ENCODE measurements around the gene REC114. TPM values are rescaled to one million over a fixed set of nuclear protein-coding genes. Genes with fewer than 3 reads are reported as not detected.
"Not testable (repeated sequence)": the region's sequence is repeated elsewhere in the genome, so short reads cannot be mapped to it uniquely, and the experiment has no call there.

Gene REC114
- polyA plus RNA-seq, 1 experiment: not detected

DNA sequence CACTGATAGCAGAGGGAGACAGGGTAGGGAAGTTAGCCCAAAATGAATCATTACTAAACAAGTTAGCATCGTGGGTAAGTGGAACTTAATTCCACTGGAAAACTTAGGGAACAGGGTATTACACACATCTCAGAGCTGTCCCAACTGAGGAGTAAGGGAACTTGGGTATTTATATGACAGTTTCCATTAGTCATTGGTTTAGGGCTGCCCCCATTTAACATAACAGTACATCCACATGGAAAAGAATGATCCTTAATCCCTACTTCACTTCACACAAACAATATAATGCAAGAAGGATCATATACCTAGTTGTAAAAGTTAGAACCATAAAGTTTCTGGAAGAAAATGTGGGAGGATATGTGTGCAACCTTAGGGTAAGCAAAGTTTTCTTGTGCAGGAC is 4.3 kb upstream of the REC114 start:
- Histone ChIP-seq H3K27me3 (ENCODE audit: control insufficient read depth, insufficient read depth, low read length) (peaks cover 8% of the 10 kb centered on the region), H3K4me3 (ENCODE audit: low read depth, low read length) (no peak overlapping the region), H3K9me3 (ENCODE audit: control insufficient read depth, insufficient read depth, low read length) (no peaks in the 10 kb centered on the region), H3K27ac (ENCODE audit: low read depth, low read length) (no peak overlapping the region)
- ChIA-PET CTCF (no interaction called here), POLR2A (no interaction called here)
- no peak for DNase-seq (ENCODE audit: low read depth, low spot score)
- TF ChIP-seq, protein P1, sequence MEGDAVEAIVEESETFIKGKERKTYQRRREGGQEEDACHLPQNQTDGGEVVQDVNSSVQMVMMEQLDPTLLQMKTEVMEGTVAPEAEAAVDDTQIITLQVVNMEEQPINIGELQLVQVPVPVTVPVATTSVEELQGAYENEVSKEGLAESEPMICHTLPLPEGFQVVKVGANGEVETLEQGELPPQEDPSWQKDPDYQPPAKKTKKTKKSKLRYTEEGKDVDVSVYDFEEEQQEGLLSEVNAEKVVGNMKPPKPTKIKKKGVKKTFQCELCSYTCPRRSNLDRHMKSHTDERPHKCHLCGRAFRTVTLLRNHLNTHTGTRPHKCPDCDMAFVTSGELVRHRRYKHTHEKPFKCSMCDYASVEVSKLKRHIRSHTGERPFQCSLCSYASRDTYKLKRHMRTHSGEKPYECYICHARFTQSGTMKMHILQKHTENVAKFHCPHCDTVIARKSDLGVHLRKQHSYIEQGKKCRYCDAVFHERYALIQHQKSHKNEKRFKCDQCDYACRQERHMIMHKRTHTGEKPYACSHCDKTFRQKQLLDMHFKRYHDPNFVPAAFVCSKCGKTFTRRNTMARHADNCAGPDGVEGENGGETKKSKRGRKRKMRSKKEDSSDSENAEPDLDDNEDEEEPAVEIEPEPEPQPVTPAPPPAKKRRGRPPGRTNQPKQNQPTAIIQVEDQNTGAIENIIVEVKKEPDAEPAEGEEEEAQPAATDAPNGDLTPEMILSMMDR (IDR thresholded peaks at IDR 0.05; ENCODE audit: low read depth, low read length): no peak

DNA sequence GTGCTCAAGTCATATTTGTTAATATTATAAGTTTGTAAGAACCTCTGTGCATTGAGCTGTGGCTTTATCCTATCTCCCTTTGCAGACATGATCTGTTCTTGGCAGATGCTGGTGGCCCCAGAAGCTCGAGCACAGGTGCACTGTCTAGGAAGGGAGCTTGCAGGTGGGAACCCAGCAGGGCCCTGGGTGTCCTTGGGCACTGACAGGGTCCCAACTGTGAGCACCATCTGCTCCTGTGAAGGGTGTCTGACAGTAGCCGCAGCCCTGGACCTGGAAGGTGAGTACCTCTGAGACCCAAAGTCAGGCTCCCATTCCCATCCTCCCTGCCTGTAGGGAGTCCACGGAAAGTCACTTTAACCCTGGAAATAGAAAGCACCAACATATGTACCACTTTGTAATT is 2.4 kb upstream of the REC114 start:
- POLR2A ChIA-PET: no interaction called here
- CTCF ChIA-PET: no interaction called here
- no peaks in the 10 kb centered on the region for H3K9me3 ChIP-seq (ENCODE audit: control insufficient read depth, insufficient read depth, low read length)
- TF ChIP-seq, protein P1 (IDR thresholded peaks at IDR 0.05; ENCODE audit: low read depth, low read length): no peak
- H3K4me3 ChIP-seq (ENCODE audit: low read depth, low read length): no peak overlapping the region
- H3K27ac ChIP-seq (ENCODE audit: low read depth, low read length): no peak overlapping the region
- no peak for DNase-seq (ENCODE audit: low read depth, low spot score)
- H3K27me3 ChIP-seq (ENCODE audit: control insufficient read depth, insufficient read depth, low read length): peaks cover 8% of the 10 kb centered on the region

DNA sequence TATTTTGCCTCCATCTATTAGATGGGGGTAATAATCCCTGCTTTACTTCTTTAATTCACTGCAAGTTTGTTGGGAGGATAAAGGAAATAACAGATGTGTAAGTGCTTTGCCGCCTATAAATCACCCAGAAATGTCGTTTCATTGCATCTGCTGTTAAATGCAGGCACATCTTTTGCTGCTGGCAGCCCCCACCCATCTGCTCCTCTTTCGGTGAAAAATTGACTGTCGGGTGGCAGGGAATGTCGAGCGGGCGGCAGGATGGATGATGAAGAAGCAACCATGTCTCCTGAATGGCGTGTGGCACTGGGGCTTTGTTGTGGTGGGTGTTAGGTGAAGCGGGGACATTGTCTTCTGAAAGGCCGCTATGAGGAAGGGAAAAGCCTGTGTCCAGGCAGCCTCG is 543 bp upstream of the REC114 start:
- ChIA-PET POLR2A (no interaction called here), CTCF (no interaction called here)
- Histone ChIP-seq H3K9me3 (ENCODE audit: control insufficient read depth, insufficient read depth, low read length) (no peaks in the 10 kb centered on the region), H3K27me3 (ENCODE audit: control insufficient read depth, insufficient read depth, low read length) (peaks cover 8% of the 10 kb centered on the region), H3K27ac (ENCODE audit: low read depth, low read length) (no peak overlapping the region), H3K4me3 (ENCODE audit: low read depth, low read length) (no peak overlapping the region)
- no peak for DNase-seq (ENCODE audit: low read depth, low spot score)
- TF ChIP-seq, protein P1 (IDR thresholded peaks at IDR 0.05; ENCODE audit: low read depth, low read length): no peak

- CTCF ChIA-PET; H3K4me3 ChIP-seq (ENCODE audit: low read depth, low read length); POLR2A ChIA-PET: not testable (repeated sequence)
Measured at GRCh38 chr15:73447471-73447870, 4.5 kb downstream of the REC114 start.

DNA sequence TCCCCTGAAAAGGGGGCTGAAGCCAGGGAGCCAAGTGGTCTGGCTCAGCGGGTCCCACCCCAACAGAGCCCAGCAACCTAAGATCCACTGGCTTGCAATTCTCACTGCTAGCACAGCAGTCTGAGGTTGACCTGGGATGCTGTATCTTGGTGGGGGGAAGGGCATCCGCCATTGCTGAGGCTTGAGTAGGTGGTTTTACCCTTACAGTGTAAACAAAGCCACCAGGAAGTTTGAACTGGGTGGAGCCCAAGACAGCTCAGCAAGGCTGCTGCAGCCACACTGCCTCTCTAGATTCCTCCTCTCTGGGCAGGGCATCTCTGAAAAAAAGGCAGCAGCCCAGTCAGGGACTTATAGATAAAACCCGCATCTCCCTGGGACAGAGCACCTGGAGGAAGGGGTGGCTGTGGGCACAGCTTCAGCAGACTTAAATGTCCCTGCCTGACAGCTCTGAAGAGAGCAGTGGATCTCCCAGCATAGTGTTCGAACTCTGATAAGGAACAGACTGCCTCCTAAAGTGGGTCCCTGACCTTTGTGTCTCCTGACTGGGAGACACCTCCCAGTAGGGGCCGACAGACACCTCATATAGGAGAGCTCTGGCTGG is 5.3 kb downstream of the REC114 start:
- POLR2A ChIA-PET: not testable (repeated sequence)

More at GRCh38 chr15:73447471-73447870, 4.5 kb downstream of the REC114 start:
- H3K27me3 ChIP-seq (ENCODE audit: control insufficient read depth, insufficient read depth, low read length); DNase-seq (ENCODE audit: low read depth, low spot score); H3K27ac ChIP-seq (ENCODE audit: low read depth, low read length); H3K9me3 ChIP-seq (ENCODE audit: control insufficient read depth, insufficient read depth, low read length): not testable (repeated sequence)

GRCh38 chr15:73449980-73450379 is 7.0 kb downstream of the REC114 start:
- H3K27ac ChIP-seq (ENCODE audit: low read depth, low read length); POLR2A ChIA-PET; H3K4me3 ChIP-seq (ENCODE audit: low read depth, low read length); DNase-seq (ENCODE audit: low read depth, low spot score); H3K27me3 ChIP-seq (ENCODE audit: control insufficient read depth, insufficient read depth, low read length); CTCF ChIA-PET; H3K9me3 ChIP-seq (ENCODE audit: control insufficient read depth, insufficient read depth, low read length): not testable (repeated sequence)

More for the DNA sequence above, 5.3 kb downstream of the REC114 start:
- H3K4me3 ChIP-seq (ENCODE audit: low read depth, low read length); H3K9me3 ChIP-seq (ENCODE audit: control insufficient read depth, insufficient read depth, low read length); DNase-seq (ENCODE audit: low read depth, low spot score); H3K27me3 ChIP-seq (ENCODE audit: control insufficient read depth, insufficient read depth, low read length); CTCF ChIA-PET; H3K27ac ChIP-seq (ENCODE audit: low read depth, low read length): not testable (repeated sequence)
